Prostate gland (tissue), 2 donors: ENCODE results near the gene KCNAB1.

ENCODE experiments used
- CTCF ChIP-seq, 4 experiments: fragments of 200-600 bp in 2 of 4; fragments of 450-650 bp in 2 of 4; sonication (generic) in 2 of 4; IDR thresholded peaks; 1 replicate in 3 of 4; 2 replicates in 1 of 4; pipeline ENCODE4 v1.5.1; 2016 to 2019; ENCODE audit warnings: antibody characterized with exemption in 4 of 4, mild to moderate bottlenecking in 2 of 4, moderate library complexity in 2 of 4
- POLR2A ChIP-seq: fragments of 450-650 bp; IDR thresholded peaks from one replicate; pipeline ENCODE4 v1.6.1; 2016; ENCODE audit warnings: antibody characterized with exemption, mild to moderate bottlenecking

GRCh38 chr3:156106721-156107373 lies 13.5 kb upstream of the KCNAB1 start:
- TF ChIP-seq CTCF (IDR thresholded peaks at IDR 0.05) (no peak), POLR2A (no peak)
